A549 (cell line): ENCODE measurements around the gene SPATA2L. TPM values are rescaled to one million over a fixed set of nuclear protein-coding genes. Genes with fewer than 3 reads are reported as not detected.

Experiments
- ATAC-seq, 2 experiments: fragments of 200-7000 bp in 1 of 2; fragments of >200 bp in 1 of 2; cut with Nextera tagmentation in 1 of 2; cut with Tn5 transposase in 1 of 2; 3 replicates each; pipeline versions ENCODE4 v1.8.0 to v1.9.1; 2018 to 2020; ENCODE audit warnings: mild to moderate bottlenecking in 1 of 2, moderate library complexity in 1 of 2
- CTCF ChIA-PET: fragments of 300-600 bp; sonication (Branson Sonifier 250); formaldehyde crosslinking; extraction: SDS; loops from one replicate; lab custom pipeline; 2021; ENCODE audit warnings: antibody characterized with exemption, inconsistent platforms; lab: Yijun Ruan, JAX
- POLR2A ChIA-PET: fragments of 350-600 bp; formaldehyde crosslinking; extraction: SDS; loops from one replicate; lab custom pipeline; 2021; ENCODE audit warnings: antibody characterized with exemption, inconsistent platforms; lab: Yijun Ruan, JAX
- DNase-seq, 2 experiments: peaks; one replicate each; pipeline versions ENCODE4 v3.0.0 to v3.0.0-alpha.2; 2011 to 2016; ENCODE audit warnings: low read depth in 1 of 2, low spot score in 1 of 2
- FAIRE-seq: peaks from 2 replicates; lab custom pipeline; 2011; peaks lifted over from hg19 to GRCh38; lab: Jason Lieb, UNC
- H3K27ac ChIP-seq, 2 experiments: fragments of >200 bp; sonication (Bioruptor Twin); formaldehyde crosslinking; 3 replicates each; pipeline ENCODE4 v1.5.1; 2016 to 2017
- H3K4me1 ChIP-seq: fragments of >200 bp; sonication (Bioruptor Twin); formaldehyde crosslinking; 3 replicates; pipeline ENCODE4 v1.6.1; 2016
- H3K4me2 ChIP-seq: fragments of >200 bp; sonication (Bioruptor Twin); formaldehyde crosslinking; 3 replicates; pipeline ENCODE4 v1.6.1; 2016
- H3K4me3 ChIP-seq: fragments of >200 bp; sonication (Bioruptor Twin); formaldehyde crosslinking; 3 replicates; pipeline ENCODE4 v1.5.1; 2016
- H3K9me3 ChIP-seq: fragments of >200 bp; sonication (Bioruptor Twin); formaldehyde crosslinking; 3 replicates; pipeline ENCODE4 v1.6.1; 2016
- CBX2 ChIP-seq: fragments of 200-600 bp; sonication (generic); IDR thresholded peaks from 2 replicates; pipeline ENCODE4 v1.6.1; 2016; ENCODE audit warnings: low read depth, mild to moderate bottlenecking, borderline replicate concordance
- CHD2 ChIP-seq: fragments of 150-350 bp; IDR thresholded peaks from 2 replicates; pipeline ENCODE4 v1.6.1; 2014; ENCODE audit warnings: low read length; ENCODE audit not compliant: partially characterized antibody
- CHD4 ChIP-seq: fragments of 200-600 bp; sonication (generic); IDR thresholded peaks from 2 replicates; pipeline ENCODE4 v1.6.1; 2016; ENCODE audit warnings: antibody characterized with exemption, mild to moderate bottlenecking, borderline replicate concordance
- EP300 ChIP-seq, 2 experiments: fragments of >200 bp; sonication (Bioruptor Twin); formaldehyde crosslinking; IDR thresholded peaks; 2 replicates in 1 of 2; 3 replicates in 1 of 2; pipeline ENCODE4 v1.6.1; 2016 to 2017
- FOSB ChIP-seq: fragments of 250-450 bp; sonication (Bioruptor Pico); IDR thresholded peaks from 2 replicates; pipeline ENCODE4 v1.5.0; 2020; ENCODE audit warnings: mild to moderate bottlenecking, moderate library complexity
- FOSL2 ChIP-seq, 2 experiments: fragments of 450-650 bp in 1 of 2; fragments of >200 bp in 1 of 2; sonication (Bioruptor Twin) in 1 of 2; formaldehyde crosslinking; IDR thresholded peaks; 2 replicates each; pipeline versions ENCODE4 v1.5.0 to v1.6.1; 2016 to 2020; ENCODE audit warnings: mild to moderate bottlenecking in 1 of 2, moderate library complexity in 1 of 2
- HDAC2 ChIP-seq: fragments of 200-600 bp; sonication (generic); IDR thresholded peaks from 2 replicates; pipeline ENCODE4 v1.6.1; 2016
- HEYL ChIP-seq: fragments of 250-450 bp; sonication (Bioruptor Pico); IDR thresholded peaks from 2 replicates; pipeline ENCODE4 v1.8.0; 2021; ENCODE audit warnings: mild to moderate bottlenecking, moderate library complexity
- HOXA7 ChIP-seq: fragments of 250-450 bp; sonication (Bioruptor Pico); IDR thresholded peaks from 2 replicates; pipeline ENCODE4 v1.5.0; 2020; ENCODE audit warnings: mild to moderate bottlenecking, moderate library complexity
- HOXB13 ChIP-seq: fragments of 250-450 bp; sonication (Bioruptor Pico); IDR thresholded peaks from 2 replicates; pipeline ENCODE4 v1.5.0; 2020; ENCODE audit warnings: low read depth, mild to moderate bottlenecking, moderate library complexity
- JUN ChIP-seq, 2 experiments: fragments of >200 bp; sonication (Bioruptor Twin); formaldehyde crosslinking; IDR thresholded peaks; 2 replicates in 1 of 2; 3 replicates in 1 of 2; pipeline ENCODE4 v1.6.1; 2016 to 2017
- JUNB ChIP-seq: fragments of >200 bp; sonication (Bioruptor Twin); formaldehyde crosslinking; IDR thresholded peaks from 2 replicates; pipeline ENCODE4 v1.6.1; 2016
- KDM5A ChIP-seq: fragments of 200-600 bp; sonication (generic); IDR thresholded peaks from 2 replicates; pipeline ENCODE4 v1.6.1; 2016; ENCODE audit warnings: antibody characterized with exemption, mild to moderate bottlenecking
- MAFK ChIP-seq: fragments of 450-650 bp; IDR thresholded peaks from 2 replicates; pipeline ENCODE4 v1.6.1; 2014; ENCODE audit not compliant: partially characterized antibody
- MYC ChIP-seq: IDR thresholded peaks from 2 replicates; pipeline ENCODE4 v1.6.1; 2012; ENCODE audit warnings: mild to moderate bottlenecking, inconsistent platforms, low read length, improper control_type of control experiment, borderline replicate concordance
- PHF8 ChIP-seq: fragments of 200-600 bp; sonication (generic); IDR thresholded peaks from 2 replicates; pipeline ENCODE4 v1.6.1; 2016; ENCODE audit warnings: low read depth, mild to moderate bottlenecking, antibody characterized with exemption, moderate library complexity, borderline replicate concordance
- POLR2A ChIP-seq: IDR thresholded peaks from 2 replicates; pipeline ENCODE4 v1.6.1; 2012; ENCODE audit warnings: mild to moderate bottlenecking, low read length
- POLR2AphosphoS2 ChIP-seq: conservative IDR thresholded peaks from 2 replicates; pipeline ENCODE4 v1.6.1; 2012; ENCODE audit warnings: low read length, improper control_type of control experiment, inconsistent platforms
- RAD21 ChIP-seq, 2 experiments: fragments of >200 bp in 1 of 2; sonication (Bioruptor Twin) in 1 of 2; formaldehyde crosslinking in 1 of 2; IDR thresholded peaks in 1 of 2; conservative IDR thresholded peaks in 1 of 2; 2 replicates in 1 of 2; 3 replicates in 1 of 2; pipeline ENCODE4 v1.6.1; 2012 to 2018; ENCODE audit warnings: inconsistent platforms in 1 of 2
- RARB ChIP-seq: fragments of 250-450 bp; sonication (Bioruptor Pico); IDR thresholded peaks from 2 replicates; pipeline ENCODE4 v1.8.0; 2021; ENCODE audit warnings: mild to moderate bottlenecking, moderate library complexity
- RFX5 ChIP-seq: fragments of 450-650 bp; IDR thresholded peaks from 2 replicates; pipeline ENCODE4 v1.7.1; 2014; ENCODE audit warnings: antibody characterized with exemption, mild to moderate bottlenecking, moderate library complexity
- RNF2 ChIP-seq: fragments of 200-600 bp; sonication (generic); IDR thresholded peaks from 2 replicates; pipeline ENCODE4 v1.6.1; 2016; ENCODE audit warnings: low read depth, mild to moderate bottlenecking, antibody characterized with exemption, moderate library complexity, borderline replicate concordance
- TFCP2L1 ChIP-seq: fragments of 250-450 bp; sonication (Bioruptor Pico); IDR thresholded peaks from 2 replicates; pipeline ENCODE4 v1.5.0; 2021; ENCODE audit warnings: mild to moderate bottlenecking
- TP53 ChIP-seq: fragments of 250-450 bp; sonication (Bioruptor Pico); IDR thresholded peaks from 2 replicates; pipeline ENCODE4 v1.5.0; 2021; ENCODE audit warnings: mild to moderate bottlenecking, moderate library complexity
- ZC3H11A ChIP-seq: fragments of 450-650 bp; IDR thresholded peaks from 2 replicates; pipeline ENCODE4 v1.6.1; 2014; ENCODE audit warnings: antibody characterized with exemption, mild to moderate bottlenecking
- ZNF302 ChIP-seq: fragments of 250-450 bp; sonication (Bioruptor Pico); IDR thresholded peaks from 2 replicates; pipeline ENCODE4 v1.9.0; 2021; ENCODE audit warnings: inconsistent platforms, mild to moderate bottlenecking, moderate library complexity
- ZSCAN20 ChIP-seq: fragments of 250-450 bp; sonication (Bioruptor Pico); IDR thresholded peaks from 2 replicates; pipeline ENCODE4 v1.8.0; 2022; ENCODE audit warnings: mild to moderate bottlenecking, moderate library complexity
- WGBS: methylation state at CpG from one replicate; pipeline ENCODE4 v1.1.6; 2017; ENCODE audit errors: missing lambda C conversion rate; 5-methylcytosine and 5-hydroxymethylcytosine counted together
- polyA plus RNA-seq, 4 experiments: library from polyadenylated mRNA; depleted of rRNA in 3 of 4; stranded (reverse); fragments of >200 nt; fragmentation: RNase III in 1 of 4; extraction: RNeasy Plus Mini Kit Qiagen cat#74134 plus additional on column Dnase treatment in 1 of 4; gene quantifications; 2 replicates in 3 of 4; 3 replicates in 1 of 4; pipeline ENCODE4 v1.2.3, GENCODE V29; 2011 to 2017
- TF ChIP-seq, protein P1 (sequence below): IDR thresholded peaks from 2 replicates; pipeline ENCODE4 v1.6.1; 2012
- TF ChIP-seq, protein P2 (sequence below): fragments of 450-650 bp; IDR thresholded peaks from 2 replicates; pipeline ENCODE4 v1.6.1; 2014; ENCODE audit warnings: antibody characterized with exemption
- TF ChIP-seq, protein P3 (sequence below): fragments of >200 bp; sonication (Bioruptor Twin); formaldehyde crosslinking; IDR thresholded peaks from 2 replicates; pipeline ENCODE4 v1.6.1; 2016
- TF ChIP-seq, protein P4 (sequence below): fragments of 150-350 bp; IDR thresholded peaks from 2 replicates; pipeline ENCODE4 v1.6.1; 2014; ENCODE audit warnings: low read depth, mild to moderate bottlenecking, low read length
- TF ChIP-seq, protein P5 (sequence below): IDR thresholded peaks from 2 replicates; pipeline ENCODE4 v1.6.1; 2012; ENCODE audit warnings: low read depth, borderline replicate concordance
- TF ChIP-seq, protein P6 (sequence below): fragments of 250-450 bp; sonication (Bioruptor Pico); IDR thresholded peaks from 2 replicates; pipeline ENCODE4 v1.5.0; 2020; ENCODE audit warnings: low read depth, mild to moderate bottlenecking, moderate library complexity

SPATA2L gene
- polyA plus RNA-seq, 2 of the 4 experiments (the other 2 are of a cell fraction), result 3.5 to 5.2 TPM

DNA sequence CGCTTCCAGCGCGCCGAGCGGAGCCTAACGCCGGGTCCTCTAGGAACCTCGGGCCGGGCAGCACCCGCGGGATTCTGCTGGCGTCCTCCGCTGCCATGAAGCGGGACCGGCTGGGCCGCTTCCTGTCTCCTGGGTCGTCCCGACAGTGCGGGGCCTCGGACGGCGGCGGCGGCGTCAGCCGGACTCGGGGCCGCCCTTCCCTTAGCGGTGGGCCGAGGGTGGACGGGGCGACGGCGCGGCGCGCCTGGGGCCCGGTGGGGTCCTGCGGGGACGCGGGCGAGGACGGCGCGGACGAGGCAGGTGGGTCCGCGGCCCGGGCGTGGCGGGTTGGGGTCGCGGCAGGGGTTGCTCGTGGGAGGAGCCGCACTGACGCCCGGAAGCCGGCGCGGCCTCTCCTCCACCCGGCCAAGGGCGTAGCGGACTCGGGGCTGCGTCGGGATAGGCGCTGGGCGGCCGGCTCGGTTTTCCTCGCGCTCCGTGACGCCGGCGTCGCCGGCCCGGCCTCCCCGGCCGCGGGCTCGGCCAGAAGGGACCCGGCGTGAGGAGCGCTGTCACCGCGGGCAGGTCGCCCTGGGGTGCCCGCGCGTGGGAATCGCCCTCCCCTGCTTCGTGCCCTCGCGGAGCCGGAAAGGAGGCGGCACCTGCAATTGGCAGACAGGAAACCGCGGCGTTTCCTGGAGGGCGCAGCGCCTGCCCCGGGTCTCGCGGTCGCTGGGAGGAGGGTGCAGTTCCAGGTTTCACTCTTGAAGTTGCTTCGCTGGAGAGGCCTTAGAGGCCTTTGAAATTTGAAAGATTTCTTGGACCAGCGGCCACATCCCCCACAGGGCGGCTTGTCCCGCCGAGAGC is 20.3 kb upstream of the SPATA2L start (continued):
- no peak for TF ChIP-seq HEYL

DNA sequence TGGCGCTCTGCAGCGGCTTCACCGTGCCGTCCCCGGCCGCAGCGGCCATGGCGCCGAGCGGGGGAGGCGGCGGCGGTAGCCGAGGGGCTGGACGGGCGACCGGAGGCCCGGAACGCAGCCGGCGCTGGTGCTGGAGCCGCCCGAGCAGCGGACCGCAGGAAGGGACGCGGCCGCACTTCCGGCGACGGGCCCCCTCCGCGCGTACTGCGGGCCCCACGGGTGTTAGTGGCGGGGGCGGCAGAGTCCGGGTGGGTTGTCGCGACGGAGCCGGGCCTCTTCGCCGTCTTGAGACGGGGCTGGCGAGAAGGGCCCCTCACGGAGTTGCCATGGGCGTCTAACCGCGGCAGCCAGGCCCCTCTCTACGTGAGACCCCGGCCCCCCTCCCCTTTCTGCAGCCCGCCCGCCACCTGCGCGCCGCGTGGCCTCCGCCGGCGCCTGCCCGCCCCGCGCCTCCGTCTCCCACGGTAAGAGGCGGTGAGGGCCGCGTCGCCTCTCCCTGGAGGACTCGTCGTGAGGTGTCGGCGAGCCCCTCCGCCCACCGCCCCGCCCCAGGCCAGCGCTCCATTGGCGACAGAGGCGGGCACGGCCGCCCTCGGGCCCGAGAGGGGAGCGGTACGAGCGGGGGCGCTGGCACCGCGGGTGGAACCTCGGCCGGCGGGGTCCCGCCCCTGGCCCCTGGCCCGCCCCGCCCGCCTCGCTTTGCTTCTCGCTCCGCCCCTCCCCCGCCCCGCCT is 19.5 kb upstream of the SPATA2L start, which contains the start of the genes VPS9D1 and ZNF276:
Gene VPS9D1, minus strand, starts transcription at position 86 of the 733 bp plus-strand sequence. Its CDS starts 37 bp downstream, at position 49.
Gene ZNF276, plus strand, starts transcription at position 725 of the 733 bp plus-strand sequence. CDS start 104 bp downstream, outside the sequence.
- FAIRE-seq (no peak), ATAC-seq (peak; percentile 70 to 74), DNase-seq (peak; percentile 66 to 85)
- Histone ChIP-seq H3K4me1 (peaks cover 32% of the 10 kb centered on the region), H3K9me3 (no peaks in the 10 kb centered on the region), H3K4me2 (peak within 1 kb of the TSS; percentile 98), H3K4me3 (peak within 1 kb of the TSS; percentile 94), H3K27ac (peak within 1 kb of the TSS; percentile 96 to 99)
- ChIA-PET POLR2A (interaction anchor here (1.7 to 1.9 kb wide), 2 partner anchors 14 to 202 kb away, joined by 5 to 14 read pairs; partner anchors contain the start of gene TUBB3), CTCF (interaction anchor here (6.8 kb wide), 1 partner anchor 15 kb away, joined by 77 read pairs; no protein-coding TSS in a partner anchor)
- under 1% methylated on average over 21 of the region's 103 CpGs for WGBS
- TF ChIP-seq, protein P1, sequence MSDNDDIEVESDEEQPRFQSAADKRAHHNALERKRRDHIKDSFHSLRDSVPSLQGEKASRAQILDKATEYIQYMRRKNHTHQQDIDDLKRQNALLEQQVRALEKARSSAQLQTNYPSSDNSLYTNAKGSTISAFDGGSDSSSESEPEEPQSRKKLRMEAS, result peak; percentile 90
- no peak for TF ChIP-seq CHD4
- TF ChIP-seq ZSCAN20, result no peak
- no peak for TF ChIP-seq JUNB
- TF ChIP-seq CBX2, result no peak
- no peak for TF ChIP-seq MAFK
- peak; percentile 78; the same call in 1 of the 2 replicates for TF ChIP-seq TP53 (CRISPR knock-in tag)
- TF ChIP-seq ZC3H11A, result no peak
- no peak for TF ChIP-seq RFX5
- TF ChIP-seq TFCP2L1 (CRISPR knock-in tag), result peak; percentile 76; the same call in 1 of the 2 replicates
- TF ChIP-seq POLR2AphosphoS2, result no peak; the same call in 1 of the 2 replicates
- no peak for TF ChIP-seq ZNF302 (CRISPR knock-in tag)
- TF ChIP-seq EP300 (IDR thresholded peaks at IDR 0.05), result no peak
- TF ChIP-seq JUN (IDR thresholded peaks at IDR 0.05), result peak; percentile 73 to 97; a peak in 4 of 5 replicates
- no peak for TF ChIP-seq FOSB
- peak; percentile 58 for TF ChIP-seq POLR2A
- TF ChIP-seq, protein P2, sequence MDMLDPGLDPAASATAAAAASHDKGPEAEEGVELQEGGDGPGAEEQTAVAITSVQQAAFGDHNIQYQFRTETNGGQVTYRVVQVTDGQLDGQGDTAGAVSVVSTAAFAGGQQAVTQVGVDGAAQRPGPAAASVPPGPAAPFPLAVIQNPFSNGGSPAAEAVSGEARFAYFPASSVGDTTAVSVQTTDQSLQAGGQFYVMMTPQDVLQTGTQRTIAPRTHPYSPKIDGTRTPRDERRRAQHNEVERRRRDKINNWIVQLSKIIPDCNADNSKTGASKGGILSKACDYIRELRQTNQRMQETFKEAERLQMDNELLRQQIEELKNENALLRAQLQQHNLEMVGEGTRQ, result no peak
- TF ChIP-seq KDM5A, result peak; percentile 55; the same call in 1 of the 2 replicates
- TF ChIP-seq HOXA7 (CRISPR knock-in tag), result no peak
- TF ChIP-seq, protein P3, sequence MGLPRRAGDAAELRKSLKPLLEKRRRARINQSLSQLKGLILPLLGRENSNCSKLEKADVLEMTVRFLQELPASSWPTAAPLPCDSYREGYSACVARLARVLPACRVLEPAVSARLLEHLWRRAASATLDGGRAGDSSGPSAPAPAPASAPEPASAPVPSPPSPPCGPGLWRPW, result no peak
- TF ChIP-seq RAD21 (conservative IDR thresholded peaks at IDR 0.05 in 1 of 2, IDR thresholded peaks at IDR 0.05 in 1 of 2), result no peak
- TF ChIP-seq HDAC2, result no peak
- TF ChIP-seq RNF2, result no peak
- TF ChIP-seq, protein P4, sequence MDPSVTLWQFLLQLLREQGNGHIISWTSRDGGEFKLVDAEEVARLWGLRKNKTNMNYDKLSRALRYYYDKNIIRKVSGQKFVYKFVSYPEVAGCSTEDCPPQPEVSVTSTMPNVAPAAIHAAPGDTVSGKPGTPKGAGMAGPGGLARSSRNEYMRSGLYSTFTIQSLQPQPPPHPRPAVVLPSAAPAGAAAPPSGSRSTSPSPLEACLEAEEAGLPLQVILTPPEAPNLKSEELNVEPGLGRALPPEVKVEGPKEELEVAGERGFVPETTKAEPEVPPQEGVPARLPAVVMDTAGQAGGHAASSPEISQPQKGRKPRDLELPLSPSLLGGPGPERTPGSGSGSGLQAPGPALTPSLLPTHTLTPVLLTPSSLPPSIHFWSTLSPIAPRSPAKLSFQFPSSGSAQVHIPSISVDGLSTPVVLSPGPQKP, result no peak
- no peak for TF ChIP-seq FOSL2 (IDR thresholded peaks at IDR 0.05)
- no peak; the same call in none of the 2 replicates for TF ChIP-seq FOSL2 (CRISPR knock-in tag; IDR thresholded peaks at IDR 0.05)
- no peak for TF ChIP-seq HOXB13 (CRISPR knock-in tag)
- peak; percentile 78; the same call in 1 of the 2 replicates for TF ChIP-seq MYC
- TF ChIP-seq, protein P5, sequence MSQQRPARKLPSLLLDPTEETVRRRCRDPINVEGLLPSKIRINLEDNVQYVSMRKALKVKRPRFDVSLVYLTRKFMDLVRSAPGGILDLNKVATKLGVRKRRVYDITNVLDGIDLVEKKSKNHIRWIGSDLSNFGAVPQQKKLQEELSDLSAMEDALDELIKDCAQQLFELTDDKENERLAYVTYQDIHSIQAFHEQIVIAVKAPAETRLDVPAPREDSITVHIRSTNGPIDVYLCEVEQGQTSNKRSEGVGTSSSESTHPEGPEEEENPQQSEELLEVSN, result 0 out of 2 replicates have a peak, but pooled peaks have one; percentile 52
- no peak for TF ChIP-seq CHD2
- TF ChIP-seq RARB (CRISPR knock-in tag), result no peak
- peak; percentile 6; the same call in 1 of the 2 replicates for TF ChIP-seq PHF8
- TF ChIP-seq, protein P6, sequence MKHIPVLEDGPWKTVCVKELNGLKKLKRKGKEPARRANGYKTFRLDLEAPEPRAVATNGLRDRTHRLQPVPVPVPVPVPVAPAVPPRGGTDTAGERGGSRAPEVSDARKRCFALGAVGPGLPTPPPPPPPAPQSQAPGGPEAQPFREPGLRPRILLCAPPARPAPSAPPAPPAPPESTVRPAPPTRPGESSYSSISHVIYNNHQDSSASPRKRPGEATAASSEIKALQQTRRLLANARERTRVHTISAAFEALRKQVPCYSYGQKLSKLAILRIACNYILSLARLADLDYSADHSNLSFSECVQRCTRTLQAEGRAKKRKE (CRISPR knock-in tag), result 0 out of 2 replicates have a peak, but pooled peaks have one; percentile 49
